ENCODE results near the gene CCN2. TPM values are rescaled to one million over a fixed set of nuclear protein-coding genes. Genes with fewer than 3 reads are reported as not detected.

CCN2 gene
- total RNA-seq, 4 donors from 2014 or later: 41.0 to 136 (median 78.6) TPM

GRCh38 chr6:131997429-131998153 is 46.4 kb upstream of the CCN2 start:
- Histone ChIP-seq H3K4me3 (no peak overlapping the region), H3K27ac (no peak overlapping the region), H3K36me3 (no peaks in the 10 kb centered on the region), H3K4me1 (no peaks in the 10 kb centered on the region), H3K27me3 (no peaks in the 10 kb centered on the region), H3K9me3 (no peaks in the 10 kb centered on the region)
- 88% methylated on average over 6 of the region's 7 CpGs for WGBS
- DNase-seq (ENCODE audit: low spot score in 2 of 2): no peak
- TF ChIP-seq EP300 (IDR thresholded peaks at IDR 0.05) (no peak), POLR2AphosphoS5 (IDR thresholded peaks at IDR 0.05) (no peak), POLR2A (IDR thresholded peaks at IDR 0.05) (no peak)
- TF ChIP-seq, protein P1, sequence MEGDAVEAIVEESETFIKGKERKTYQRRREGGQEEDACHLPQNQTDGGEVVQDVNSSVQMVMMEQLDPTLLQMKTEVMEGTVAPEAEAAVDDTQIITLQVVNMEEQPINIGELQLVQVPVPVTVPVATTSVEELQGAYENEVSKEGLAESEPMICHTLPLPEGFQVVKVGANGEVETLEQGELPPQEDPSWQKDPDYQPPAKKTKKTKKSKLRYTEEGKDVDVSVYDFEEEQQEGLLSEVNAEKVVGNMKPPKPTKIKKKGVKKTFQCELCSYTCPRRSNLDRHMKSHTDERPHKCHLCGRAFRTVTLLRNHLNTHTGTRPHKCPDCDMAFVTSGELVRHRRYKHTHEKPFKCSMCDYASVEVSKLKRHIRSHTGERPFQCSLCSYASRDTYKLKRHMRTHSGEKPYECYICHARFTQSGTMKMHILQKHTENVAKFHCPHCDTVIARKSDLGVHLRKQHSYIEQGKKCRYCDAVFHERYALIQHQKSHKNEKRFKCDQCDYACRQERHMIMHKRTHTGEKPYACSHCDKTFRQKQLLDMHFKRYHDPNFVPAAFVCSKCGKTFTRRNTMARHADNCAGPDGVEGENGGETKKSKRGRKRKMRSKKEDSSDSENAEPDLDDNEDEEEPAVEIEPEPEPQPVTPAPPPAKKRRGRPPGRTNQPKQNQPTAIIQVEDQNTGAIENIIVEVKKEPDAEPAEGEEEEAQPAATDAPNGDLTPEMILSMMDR (IDR thresholded peaks at IDR 0.05): no peak

- Histone ChIP-seq H3K4me3 (no peak overlapping the region), H3K36me3 (no peaks in the 10 kb centered on the region), H3K4me1 (no peaks in the 10 kb centered on the region), H3K27me3 (no peaks in the 10 kb centered on the region), H3K27ac (no peak overlapping the region), H3K9me3 (no peaks in the 10 kb centered on the region)
- TF ChIP-seq POLR2AphosphoS5 (IDR thresholded peaks at IDR 0.05) (no peak), EP300 (IDR thresholded peaks at IDR 0.05) (no peak), POLR2A (IDR thresholded peaks at IDR 0.05) (no peak)
- TF ChIP-seq, protein P1 (IDR thresholded peaks at IDR 0.05): no peak
- DNase-seq (ENCODE audit: low spot score in 2 of 2): no peak
- WGBS: 76% methylated on average over 1 of the region's 1 CpG
Measured at GRCh38 chr6:131995917-131996316, 44.7 kb upstream of the CCN2 start.

GRCh38 chr6:131992557-131992956 is 41.4 kb upstream of the CCN2 start:
- H3K36me3 ChIP-seq: no peaks in the 10 kb centered on the region
- no peak for TF ChIP-seq EP300 (IDR thresholded peaks at IDR 0.05)
- TF ChIP-seq, protein P1 (IDR thresholded peaks at IDR 0.05): no peak
- no peak for TF ChIP-seq POLR2A (IDR thresholded peaks at IDR 0.05)
- no peak for TF ChIP-seq POLR2AphosphoS5 (IDR thresholded peaks at IDR 0.05)
- H3K4me3 ChIP-seq: no peak overlapping the region
- WGBS: 70% methylated on average over 2 of the region's 2 CpGs
- H3K9me3 ChIP-seq: no peaks in the 10 kb centered on the region
- H3K4me1 ChIP-seq: no peaks in the 10 kb centered on the region
- no peaks in the 10 kb centered on the region for H3K27me3 ChIP-seq
- H3K27ac ChIP-seq: no peak overlapping the region
- no peak for DNase-seq (ENCODE audit: low spot score in 2 of 2)

DNA sequence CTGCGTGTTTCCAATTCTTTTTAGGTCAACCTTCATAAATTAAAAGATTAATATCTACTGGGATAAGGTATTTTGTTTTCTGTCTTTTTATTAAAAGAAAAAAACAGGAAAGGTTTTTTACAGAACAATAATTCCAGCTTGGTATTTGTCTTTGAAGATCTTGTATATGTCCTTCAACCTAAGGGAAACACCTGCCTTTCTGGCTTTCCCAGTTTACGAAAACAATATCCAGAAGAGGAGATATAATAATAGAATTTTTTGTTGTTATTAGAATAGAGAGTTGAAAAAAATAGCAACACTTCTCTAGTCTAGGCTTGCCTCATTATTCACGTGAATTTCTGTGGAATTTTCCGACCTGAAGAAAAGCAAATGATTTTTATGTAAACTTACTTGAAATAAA is 37.9 kb upstream of the CCN2 start:
- TF ChIP-seq, protein P1 (IDR thresholded peaks at IDR 0.05): no peak
- no peak for TF ChIP-seq POLR2A (IDR thresholded peaks at IDR 0.05)
- TF ChIP-seq EP300 (IDR thresholded peaks at IDR 0.05): no peak
- TF ChIP-seq POLR2AphosphoS5 (IDR thresholded peaks at IDR 0.05): no peak
- Histone ChIP-seq H3K36me3 (no peaks in the 10 kb centered on the region), H3K4me1 (no peaks in the 10 kb centered on the region), H3K9me3 (no peaks in the 10 kb centered on the region), H3K27me3 (no peaks in the 10 kb centered on the region), H3K27ac (no peak overlapping the region), H3K4me3 (no peak overlapping the region)
- 66% methylated on average over 4 of the region's 4 CpGs for WGBS
- no peak for DNase-seq (ENCODE audit: low spot score in 2 of 2)

GRCh38 chr6:131982740-131983259 is 31.6 kb upstream of the CCN2 start:
- H3K4me1 ChIP-seq: peaks cover 11% of the 10 kb centered on the region
- TF ChIP-seq POLR2A (IDR thresholded peaks at IDR 0.05) (no peak), POLR2AphosphoS5 (IDR thresholded peaks at IDR 0.05) (no peak), EP300 (IDR thresholded peaks at IDR 0.05) (no peak)
- TF ChIP-seq, protein P1 (IDR thresholded peaks at IDR 0.05): no peak
- no peaks in the 10 kb centered on the region for H3K36me3 ChIP-seq
- H3K9me3 ChIP-seq: no peaks in the 10 kb centered on the region
- DNase-seq (ENCODE audit: low spot score in 2 of 2): no peak
- H3K4me3 ChIP-seq: no peak overlapping the region
- H3K27me3 ChIP-seq: no peaks in the 10 kb centered on the region
- WGBS: 82% methylated on average over 2 of the region's 2 CpGs
- H3K27ac ChIP-seq: no peak overlapping the region

Data from suprapubic skin (tissue), 4 donors.